ENCODE data around the gene RTBDN.

Gene RTBDN

DNA sequence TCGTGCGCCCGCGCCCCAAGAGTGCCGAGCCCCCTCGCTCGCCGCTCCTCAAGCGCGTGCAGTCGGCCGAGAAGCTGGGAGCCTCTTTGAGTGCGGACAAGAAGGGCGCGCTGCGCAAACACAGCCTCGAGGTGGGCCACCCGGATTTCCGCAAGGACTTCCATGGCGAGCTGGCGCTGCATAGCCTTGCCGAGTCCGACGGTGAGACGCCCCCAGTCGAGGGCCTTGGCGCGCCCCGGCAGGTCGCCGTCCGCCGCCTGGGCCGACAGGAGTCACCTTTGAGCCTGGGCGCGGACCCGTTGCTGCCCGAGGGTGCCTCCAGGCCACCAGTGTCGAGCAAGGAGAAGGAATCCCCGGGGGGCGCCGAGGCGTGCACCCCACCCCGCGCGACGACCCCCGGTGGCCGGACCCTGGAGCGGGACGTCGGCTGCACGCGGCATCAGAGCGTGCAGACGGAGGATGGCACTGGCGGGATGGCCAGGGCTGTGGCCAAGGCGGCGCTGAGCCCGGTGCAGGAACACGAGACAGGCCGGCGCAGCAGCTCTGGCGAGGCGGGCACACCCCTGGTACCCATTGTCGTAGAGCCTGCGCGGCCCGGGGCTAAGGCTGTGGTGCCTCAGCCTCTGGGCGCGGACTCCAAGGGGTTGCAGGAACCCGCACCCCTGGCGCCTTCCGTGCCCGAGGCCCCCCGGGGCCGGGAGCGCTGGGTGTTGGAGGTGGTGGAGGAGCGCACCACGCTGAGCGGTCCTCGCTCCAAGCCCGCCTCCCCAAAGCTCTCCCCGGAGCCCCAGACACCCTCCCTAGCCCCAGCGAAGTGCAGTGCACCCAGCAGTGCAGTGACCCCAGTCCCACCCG, 39.7 kb upstream of the RTBDN start:
- H3K4me3 ChIP-seq (ENCODE audit: low read depth, low read length) = no peak overlapping the region
- no peak for DNase-seq
- no peaks in the 10 kb centered on the region for H3K9me3 ChIP-seq
- no peaks in the 10 kb centered on the region for H3K4me1 ChIP-seq
- TF ChIP-seq, protein P1, sequence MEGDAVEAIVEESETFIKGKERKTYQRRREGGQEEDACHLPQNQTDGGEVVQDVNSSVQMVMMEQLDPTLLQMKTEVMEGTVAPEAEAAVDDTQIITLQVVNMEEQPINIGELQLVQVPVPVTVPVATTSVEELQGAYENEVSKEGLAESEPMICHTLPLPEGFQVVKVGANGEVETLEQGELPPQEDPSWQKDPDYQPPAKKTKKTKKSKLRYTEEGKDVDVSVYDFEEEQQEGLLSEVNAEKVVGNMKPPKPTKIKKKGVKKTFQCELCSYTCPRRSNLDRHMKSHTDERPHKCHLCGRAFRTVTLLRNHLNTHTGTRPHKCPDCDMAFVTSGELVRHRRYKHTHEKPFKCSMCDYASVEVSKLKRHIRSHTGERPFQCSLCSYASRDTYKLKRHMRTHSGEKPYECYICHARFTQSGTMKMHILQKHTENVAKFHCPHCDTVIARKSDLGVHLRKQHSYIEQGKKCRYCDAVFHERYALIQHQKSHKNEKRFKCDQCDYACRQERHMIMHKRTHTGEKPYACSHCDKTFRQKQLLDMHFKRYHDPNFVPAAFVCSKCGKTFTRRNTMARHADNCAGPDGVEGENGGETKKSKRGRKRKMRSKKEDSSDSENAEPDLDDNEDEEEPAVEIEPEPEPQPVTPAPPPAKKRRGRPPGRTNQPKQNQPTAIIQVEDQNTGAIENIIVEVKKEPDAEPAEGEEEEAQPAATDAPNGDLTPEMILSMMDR (IDR thresholded peaks at IDR 0.05; ENCODE audit: low read depth, low read length) = no peak
- peaks cover 27% of the 10 kb centered on the region for H3K36me3 ChIP-seq
- H3K27me3 ChIP-seq = no peaks in the 10 kb centered on the region

DNA sequence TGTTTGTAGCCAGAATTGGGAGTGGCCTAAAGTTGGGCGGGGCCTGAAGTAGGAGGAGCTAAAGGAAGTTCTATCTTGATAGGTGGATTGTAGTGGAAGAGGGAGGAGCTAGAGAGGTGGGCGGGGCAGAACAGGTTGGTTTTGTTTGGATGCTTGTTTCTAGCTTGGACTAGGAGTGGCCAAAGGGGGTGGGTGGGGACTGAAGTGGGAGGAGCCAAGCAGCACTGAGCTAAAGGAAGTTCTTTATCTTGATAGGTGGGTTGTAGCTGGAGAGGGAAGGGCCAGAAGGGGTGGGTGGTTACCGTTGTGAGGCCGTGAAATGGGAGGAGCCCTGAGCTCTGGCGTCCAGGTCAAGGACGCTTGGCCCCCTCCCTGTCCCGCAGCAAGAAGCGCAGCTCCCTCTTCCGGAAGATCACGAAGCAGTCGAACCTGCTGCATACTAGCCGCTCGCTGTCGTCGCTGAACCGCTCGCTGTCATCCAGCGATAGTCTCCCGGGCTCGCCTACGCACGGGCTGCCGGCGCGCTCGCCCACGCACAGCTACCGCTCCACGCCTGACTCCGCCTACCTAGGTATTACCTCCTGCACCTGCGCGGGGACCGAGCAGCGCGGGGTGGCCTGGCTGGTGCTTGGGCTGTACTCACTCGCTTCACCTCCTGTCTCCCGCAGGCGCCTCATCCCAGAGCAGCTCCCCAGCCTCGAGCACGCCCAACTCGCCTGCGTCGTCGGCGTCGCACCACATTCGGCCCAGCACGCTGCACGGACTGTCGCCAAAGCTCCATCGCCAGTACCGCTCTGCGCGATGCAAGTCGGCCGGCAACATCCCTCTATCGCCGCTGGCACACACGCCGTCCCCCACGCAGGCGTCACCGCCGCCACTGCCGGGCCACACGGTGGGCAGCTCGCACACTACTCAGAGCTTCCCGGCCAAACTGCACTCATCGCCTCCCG, 38.8 kb upstream of the RTBDN start:
- Histone ChIP-seq H3K36me3 (peaks cover 36% of the 10 kb centered on the region), H3K4me3 (ENCODE audit: low read depth, low read length) (no peak overlapping the region), H3K4me1 (no peaks in the 10 kb centered on the region), H3K27me3 (no peaks in the 10 kb centered on the region), H3K9me3 (no peaks in the 10 kb centered on the region)
- TF ChIP-seq, protein P1 (IDR thresholded peaks at IDR 0.05; ENCODE audit: low read depth, low read length) = no peak
- peak; percentile 81 for DNase-seq

DNA sequence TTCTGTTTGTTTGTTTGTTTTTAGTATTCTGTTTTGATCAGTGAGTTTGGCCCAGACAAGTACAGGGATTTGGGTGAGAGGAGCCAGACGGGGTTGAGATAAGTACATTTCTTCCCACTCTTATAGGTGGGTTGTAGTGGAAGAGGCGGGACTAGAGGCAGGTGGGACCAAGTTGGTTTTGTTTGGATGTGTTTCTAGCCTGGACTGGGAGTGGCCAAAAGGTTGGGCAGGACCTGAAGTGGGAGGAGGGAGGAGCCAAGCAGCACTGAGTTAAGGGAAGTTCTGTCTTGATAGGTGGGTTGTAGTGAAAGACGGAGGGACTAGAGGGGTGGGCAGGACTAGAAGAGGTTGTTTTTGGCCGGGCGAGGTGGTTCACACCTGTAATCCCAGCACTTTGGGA, 37.9 kb upstream of the RTBDN start:
- TF ChIP-seq, protein P1 (IDR thresholded peaks at IDR 0.05; ENCODE audit: low read depth, low read length) = no peak
- no peak overlapping the region for H3K4me3 ChIP-seq (ENCODE audit: low read depth, low read length)
- no peaks in the 10 kb centered on the region for H3K9me3 ChIP-seq
- no peaks in the 10 kb centered on the region for H3K4me1 ChIP-seq
- H3K36me3 ChIP-seq = peaks cover 42% of the 10 kb centered on the region
- H3K27me3 ChIP-seq = no peaks in the 10 kb centered on the region
- DNase-seq = no peak

DNA sequence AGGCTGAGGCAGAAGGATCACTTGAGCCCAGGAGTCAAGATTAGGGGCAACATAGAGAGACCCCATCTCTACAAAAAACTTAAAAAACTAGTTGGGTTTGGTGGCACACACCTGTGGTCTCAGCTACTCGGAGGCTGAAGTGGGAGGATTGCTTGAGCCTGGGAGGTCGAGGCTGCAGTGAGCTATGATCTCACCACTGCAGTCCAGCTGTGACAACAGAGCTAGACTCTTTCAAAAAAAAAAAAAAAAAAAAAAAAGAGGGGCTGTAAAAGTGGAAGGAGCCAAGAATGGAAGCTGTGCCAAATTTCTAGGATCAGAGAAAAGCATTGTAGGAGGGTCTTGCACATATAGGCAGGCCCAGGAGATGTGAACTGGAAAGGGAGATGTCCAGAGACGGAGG, 37.3 kb upstream of the RTBDN start:
- no peak overlapping the region for H3K4me3 ChIP-seq (ENCODE audit: low read depth, low read length)
- no peak for DNase-seq
- H3K4me1 ChIP-seq = no peaks in the 10 kb centered on the region
- H3K9me3 ChIP-seq = no peaks in the 10 kb centered on the region
- TF ChIP-seq, protein P1 (IDR thresholded peaks at IDR 0.05; ENCODE audit: low read depth, low read length) = no peak
- peaks cover 42% of the 10 kb centered on the region for H3K36me3 ChIP-seq
- no peaks in the 10 kb centered on the region for H3K27me3 ChIP-seq

DNA sequence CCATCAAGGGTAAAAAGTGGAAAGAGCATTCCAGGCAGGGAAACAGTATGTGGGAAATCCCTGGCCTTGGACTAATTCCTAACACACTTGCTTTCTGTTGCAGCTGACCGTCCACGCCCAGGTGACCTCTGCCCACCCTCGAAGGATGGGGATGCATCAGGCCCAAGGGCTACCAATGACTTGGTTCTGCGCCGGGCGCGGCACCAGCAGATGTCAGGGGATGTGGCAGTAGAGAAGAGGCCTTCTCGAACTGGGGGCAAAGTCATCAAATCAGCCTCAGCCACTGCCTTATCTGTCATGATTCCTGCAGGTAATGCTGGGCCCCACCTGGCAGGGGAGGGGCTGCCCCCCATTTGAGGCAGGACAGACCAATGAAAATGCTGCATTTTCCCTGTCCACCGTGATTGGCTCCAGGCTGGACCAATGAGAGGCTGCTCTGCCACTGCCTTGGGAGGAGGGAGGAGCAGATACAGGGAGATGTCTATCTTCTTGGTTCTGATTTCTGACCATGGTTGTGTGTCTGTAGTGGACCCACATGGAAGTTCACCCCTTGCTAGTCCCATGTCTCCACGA, 34.2 kb upstream of the RTBDN start:
- Histone ChIP-seq H3K9me3 (no peaks in the 10 kb centered on the region), H3K4me3 (ENCODE audit: low read depth, low read length) (no peak overlapping the region), H3K27me3 (no peaks in the 10 kb centered on the region), H3K36me3 (peaks cover 28% of the 10 kb centered on the region), H3K4me1 (no peaks in the 10 kb centered on the region)
- TF ChIP-seq, protein P1 (IDR thresholded peaks at IDR 0.05; ENCODE audit: low read depth, low read length) = no peak
- no peak for DNase-seq

All from BE2C (cell line).